Hematopoietic multipotent progenitor cell treated with erythropoietin and hydrocortisone succinate and interleukin-3 and kit ligand, for 4 days (in vitro differentiated cells): ENCODE measurements around the gene QSOX2.
"Not testable (repeated sequence)": the region's sequence is repeated elsewhere in the genome, so short reads cannot be mapped to it uniquely, and the experiment has no call there.

Experiments
- DNase-seq: peaks from one replicate; pipeline ENCODE4 v3.0.0-alpha.2; 2015

Gene QSOX2

GRCh38 chr9:136250676-136251075 lies 5.1 kb upstream of the QSOX2 start:
- no peak for DNase-seq

- DNase-seq: no peak
Measured at GRCh38 chr9:136249877-136250559, 4.4 kb upstream of the QSOX2 start.

- DNase-seq: no peak
Measured at GRCh38 chr9:136248951-136249876, 3.6 kb upstream of the QSOX2 start.

DNA sequence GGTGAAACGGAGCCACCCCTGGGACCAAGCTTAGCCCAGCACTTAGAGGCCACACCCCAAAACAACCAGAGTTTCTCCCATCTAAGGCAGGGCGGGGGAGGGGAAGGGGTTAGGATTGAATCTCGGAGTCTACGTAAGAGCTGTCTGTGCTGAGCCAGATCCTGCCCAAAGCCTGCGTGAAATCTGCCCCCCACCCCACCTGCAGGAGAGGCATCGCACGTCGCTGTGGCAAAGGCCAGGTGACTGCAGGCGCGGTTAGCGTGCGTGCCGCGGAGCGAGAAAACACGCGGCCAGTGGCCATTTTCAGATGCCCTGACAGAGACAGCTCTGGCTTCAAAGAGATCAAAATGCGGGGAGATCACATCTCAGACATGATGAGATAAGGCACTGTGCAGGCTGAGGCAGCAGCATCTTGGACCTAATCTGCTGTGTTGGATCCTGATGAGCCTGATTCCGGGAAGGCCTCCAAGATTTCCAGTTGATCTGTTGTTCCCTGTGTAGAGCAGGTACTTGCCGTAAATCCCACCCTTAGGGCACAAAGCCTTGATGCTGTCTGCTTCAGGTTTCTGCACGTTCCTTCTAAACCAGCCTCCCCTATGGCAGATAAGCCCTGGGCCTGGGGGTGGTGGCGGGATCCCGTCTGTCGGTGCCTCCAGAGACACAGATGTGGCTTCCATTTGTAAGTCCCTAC lies 2.5 kb upstream of the QSOX2 start:
- DNase-seq: no peak

DNA sequence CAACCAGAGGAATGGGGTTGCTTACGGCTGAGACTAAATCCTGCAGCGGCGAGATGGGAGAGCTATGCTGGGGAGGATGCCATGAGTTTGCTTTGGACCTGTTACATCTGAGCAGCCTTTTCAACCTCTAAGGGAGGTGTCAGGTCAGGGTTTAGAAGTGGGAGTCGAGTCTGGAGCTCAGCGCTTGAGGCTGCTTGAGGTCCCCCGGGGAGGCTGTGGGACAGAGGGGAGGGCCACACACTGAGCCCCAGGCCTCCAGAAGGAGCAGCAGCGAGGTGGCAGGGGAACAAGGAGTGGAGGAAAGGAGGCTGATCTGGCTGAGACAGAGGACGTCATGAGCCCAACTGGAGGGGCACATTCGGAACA lies 1.9 kb upstream of the QSOX2 start:
- DNase-seq: no peak

- DNase-seq: no peak
Measured at GRCh38 chr9:136246849-136247550, 1.4 kb upstream of the QSOX2 start.

DNA sequence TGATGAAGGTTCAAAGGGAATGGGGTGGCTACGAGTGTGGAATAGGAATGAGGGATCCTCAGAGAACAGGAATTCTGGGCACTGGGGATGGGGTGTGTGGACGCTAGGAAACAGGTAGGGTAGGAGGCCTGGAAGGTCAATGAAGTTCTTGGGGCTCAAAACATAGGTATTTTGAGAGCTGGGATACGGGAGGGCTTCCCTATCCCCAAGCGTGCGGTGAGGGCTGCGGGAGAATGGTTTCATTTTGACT lies 718 bp downstream of the QSOX2 start:
- no peak for DNase-seq

- peak; percentile 58 for DNase-seq
Measured at GRCh38 chr9:136244122-136244968, 1.3 kb downstream of the QSOX2 start.

- DNase-seq: no peak
Measured at GRCh38 chr9:136243631-136244030, 2.0 kb downstream of the QSOX2 start.

- peak; percentile 75 for DNase-seq
Measured at GRCh38 chr9:136242918-136243525, 2.6 kb downstream of the QSOX2 start.

- DNase-seq: no peak
Measured at GRCh38 chr9:136242248-136242647, 3.4 kb downstream of the QSOX2 start.

DNA sequence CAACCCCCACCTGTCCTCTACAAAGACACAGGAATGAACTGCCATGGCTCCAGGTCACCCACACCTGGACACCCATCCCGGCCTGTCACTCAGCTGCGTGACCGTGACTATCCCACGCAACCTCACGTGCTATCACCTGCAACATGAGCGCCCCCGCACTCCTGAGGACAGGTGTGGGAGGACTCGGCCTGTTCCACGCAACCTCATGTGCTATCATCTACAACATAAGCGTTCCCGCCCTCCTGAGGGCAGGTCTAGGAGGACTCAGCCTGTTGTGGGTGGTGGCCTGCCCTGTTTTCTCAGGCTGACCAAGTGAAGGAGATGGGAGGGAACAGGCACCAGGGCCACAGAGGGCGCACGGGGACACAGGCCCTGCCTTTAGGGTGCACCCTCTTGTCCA lies 4.1 kb downstream of the QSOX2 start:
- DNase-seq: no peak

GRCh38 chr9:136240941-136241340 lies 4.7 kb downstream of the QSOX2 start:
- no peak for DNase-seq

GRCh38 chr9:136239983-136240330 lies 5.7 kb downstream of the QSOX2 start:
- peak; percentile 40 for DNase-seq

- DNase-seq: no peak
Measured at GRCh38 chr9:136239135-136239982, 6.3 kb downstream of the QSOX2 start.

- DNase-seq: no peak
Measured at GRCh38 chr9:136238342-136238732, 7.3 kb downstream of the QSOX2 start.

DNA sequence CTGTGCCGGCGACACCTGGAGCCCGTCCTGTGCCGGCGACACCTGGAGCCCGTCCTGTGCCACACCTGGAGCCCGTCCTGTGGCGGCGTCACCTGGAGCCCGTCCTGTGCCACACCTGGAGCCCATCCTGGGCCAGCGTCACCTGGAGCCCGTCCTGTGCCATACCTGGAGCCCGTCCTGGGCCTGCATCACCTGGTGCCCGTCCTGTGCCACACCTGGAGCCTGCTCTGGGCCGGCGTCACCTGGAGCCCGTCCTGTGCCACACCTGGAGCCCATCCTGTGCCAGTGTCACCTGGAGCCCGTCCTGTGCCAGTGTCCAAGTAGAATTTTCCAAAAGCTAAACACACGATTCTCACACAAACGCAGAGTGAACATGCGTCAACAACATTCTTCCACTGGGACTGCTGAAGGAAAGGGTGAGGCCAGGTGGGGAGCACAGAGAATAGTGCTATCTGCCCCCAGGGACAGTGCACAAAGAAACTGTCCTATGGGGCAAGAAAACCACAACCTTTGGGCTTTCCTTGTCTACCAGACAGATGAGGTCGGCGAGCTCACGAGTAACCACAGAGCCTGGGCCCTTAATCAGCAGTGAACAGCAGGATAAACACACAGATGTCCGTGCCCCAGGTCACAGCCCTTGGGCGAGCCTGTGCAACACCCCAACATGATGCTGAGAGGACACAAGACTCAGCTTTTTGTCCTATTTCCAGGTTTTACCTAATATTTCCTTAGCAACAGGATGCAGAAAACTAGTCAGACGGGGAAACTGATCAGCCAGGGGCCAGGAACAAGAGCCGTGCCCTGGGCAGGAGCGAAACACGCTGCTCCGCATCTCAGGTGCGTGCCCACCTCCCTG lies 7.9 kb downstream of the QSOX2 start:
- DNase-seq: peak; percentile 98

DNA sequence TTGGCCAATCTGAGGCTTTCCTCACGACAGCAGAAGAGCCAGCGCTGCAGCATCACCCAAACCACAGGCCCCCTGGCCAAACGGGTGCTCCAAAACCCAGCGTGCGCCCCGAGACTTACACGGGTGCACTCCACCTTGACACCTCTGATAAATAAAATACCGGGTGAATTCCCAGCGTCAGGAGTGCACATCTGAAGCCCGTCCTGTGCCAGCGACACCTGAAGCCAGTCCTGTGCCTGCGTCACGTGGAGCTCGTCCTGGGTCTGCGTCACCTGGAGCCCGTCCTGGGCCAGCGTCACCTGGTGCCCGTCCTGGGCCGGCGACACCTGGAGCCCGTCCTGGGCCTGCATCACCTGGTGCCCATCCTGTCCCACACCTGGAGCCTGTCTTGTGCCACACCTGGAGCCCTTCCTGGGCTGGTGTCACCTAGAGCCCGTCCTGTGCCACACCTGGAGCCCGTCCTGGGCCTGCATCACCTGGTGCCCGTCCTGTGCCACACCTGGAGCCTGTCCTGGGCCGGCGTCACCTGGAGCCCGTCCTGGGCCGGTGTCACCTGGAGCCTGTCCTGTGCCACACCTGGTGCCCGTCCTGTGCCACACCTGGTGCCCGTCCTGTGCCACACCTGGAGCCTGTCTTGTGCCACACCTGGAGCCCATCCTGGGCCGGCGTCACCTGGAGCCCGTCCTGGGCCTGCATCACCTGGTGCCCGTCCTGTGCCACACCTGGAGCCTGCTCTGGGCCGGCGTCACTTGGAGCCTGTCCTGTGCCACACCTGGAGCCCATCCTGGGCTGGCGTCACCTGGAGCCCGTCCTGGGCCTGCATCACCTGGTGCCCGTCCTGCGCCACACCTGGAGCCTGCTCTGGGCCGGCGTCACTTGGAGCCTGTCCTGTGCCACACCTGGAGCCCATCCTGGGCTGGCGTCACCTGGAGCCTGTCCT lies 8.9 kb downstream of the QSOX2 start:
- not testable (repeated sequence) for DNase-seq
